NCI-H1694 treated with DMSO at 0.1 percent for 48 hours (cell line): ENCODE measurements around the gene AAK1.
"Not testable (repeated sequence)": the region's sequence is repeated elsewhere in the genome, so short reads cannot be mapped to it uniquely, and the experiment has no call there.

Experiments
- DNase-seq: peaks from one replicate; lab custom pipeline; 2025; lab: John Stamatoyannopoulos, UW

Gene AAK1

DNA sequence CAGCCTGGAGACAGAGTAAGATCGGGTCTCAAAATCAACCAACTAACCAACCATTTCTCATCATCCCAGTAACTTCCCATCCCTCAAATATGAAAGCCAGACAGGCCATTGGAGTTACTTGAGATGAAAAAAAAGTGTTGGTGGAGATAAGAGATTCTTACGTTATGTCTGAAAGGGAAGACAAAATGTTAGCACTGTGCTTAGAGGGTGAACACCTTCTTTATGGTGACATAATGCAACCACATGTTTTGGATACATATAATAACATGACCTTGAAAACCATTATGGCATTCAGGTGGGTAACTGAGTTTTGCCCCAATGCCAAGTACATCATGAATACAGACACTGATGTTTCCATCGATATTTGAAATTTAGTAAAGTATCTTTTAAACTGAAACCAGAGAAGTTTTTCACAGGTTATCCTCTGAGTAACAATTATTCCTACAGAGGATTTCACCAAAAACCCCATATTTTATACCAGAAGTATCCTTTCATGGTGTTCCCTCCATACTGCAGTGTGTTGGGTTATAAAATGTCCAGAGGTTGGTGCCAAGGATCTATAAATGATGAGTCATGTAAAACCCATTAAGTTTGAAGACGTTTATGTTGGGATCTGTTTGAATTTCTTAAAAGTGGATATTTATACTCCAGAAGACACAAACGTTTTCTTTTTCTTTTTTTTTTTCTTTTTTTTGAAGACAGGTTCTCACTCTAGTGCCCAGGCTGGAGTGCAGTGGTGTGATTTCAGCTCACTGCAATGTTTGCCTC lies 45.5 kb downstream of the AAK1 start:
- no peak for DNase-seq

DNA sequence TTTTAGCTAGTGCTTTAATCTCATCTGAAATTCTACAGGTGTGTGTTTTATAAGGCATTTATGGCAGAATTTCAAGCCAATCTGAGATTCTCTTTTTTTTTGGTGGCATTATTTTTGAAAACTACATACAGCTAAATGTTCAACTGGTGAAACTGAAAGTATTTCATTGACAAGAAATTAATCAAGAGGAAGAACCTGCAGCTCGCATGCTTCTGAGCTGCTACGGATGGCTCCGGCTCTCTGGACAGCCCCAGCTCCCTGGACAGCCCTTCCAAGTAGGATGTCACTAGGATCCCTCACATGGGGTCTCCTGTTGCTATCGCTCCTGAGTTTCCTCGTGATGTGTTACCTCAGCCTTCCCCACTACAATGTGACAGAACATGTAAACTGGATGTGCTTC lies 46.4 kb downstream of the AAK1 start:
- no peak for DNase-seq

DNA sequence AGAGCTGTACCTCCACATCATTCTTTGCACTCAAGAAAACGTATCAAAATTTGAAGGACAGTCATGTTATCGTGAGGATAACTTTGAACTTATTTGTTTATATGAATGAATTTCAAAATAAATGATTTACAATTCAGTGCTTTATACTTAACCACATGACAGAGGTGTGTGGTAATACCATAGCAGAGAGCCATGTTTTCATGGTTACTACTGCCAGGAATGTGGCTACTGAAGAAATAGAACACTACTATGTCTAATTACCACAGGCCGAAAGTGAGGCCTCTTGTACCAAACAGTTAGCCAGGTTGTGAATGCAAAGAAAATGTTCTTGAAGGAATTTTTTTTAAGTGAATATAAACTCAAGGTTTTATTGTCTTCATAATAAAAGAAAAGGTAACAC lies 49.2 kb downstream of the AAK1 start:
- DNase-seq, result no peak

DNA sequence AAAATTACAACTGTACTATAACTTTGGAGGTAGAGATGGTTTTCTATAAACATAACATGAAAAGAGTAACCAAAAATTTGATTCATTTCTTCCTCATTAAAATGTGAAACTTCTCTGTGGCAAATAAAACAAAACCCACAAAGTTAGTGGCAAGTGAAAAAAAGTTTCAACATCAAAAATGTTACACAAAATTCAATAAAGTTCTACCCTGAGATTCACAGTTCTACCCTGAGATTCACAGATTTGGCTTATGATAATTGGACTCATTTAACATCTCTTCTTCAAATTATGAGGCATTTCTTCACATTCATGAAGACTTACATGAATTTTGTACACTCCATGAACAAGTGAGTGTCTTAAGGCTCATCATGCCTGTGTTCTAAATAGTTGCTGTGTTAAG lies 51.0 kb downstream of the AAK1 start:
- DNase-seq, result no peak

DNA sequence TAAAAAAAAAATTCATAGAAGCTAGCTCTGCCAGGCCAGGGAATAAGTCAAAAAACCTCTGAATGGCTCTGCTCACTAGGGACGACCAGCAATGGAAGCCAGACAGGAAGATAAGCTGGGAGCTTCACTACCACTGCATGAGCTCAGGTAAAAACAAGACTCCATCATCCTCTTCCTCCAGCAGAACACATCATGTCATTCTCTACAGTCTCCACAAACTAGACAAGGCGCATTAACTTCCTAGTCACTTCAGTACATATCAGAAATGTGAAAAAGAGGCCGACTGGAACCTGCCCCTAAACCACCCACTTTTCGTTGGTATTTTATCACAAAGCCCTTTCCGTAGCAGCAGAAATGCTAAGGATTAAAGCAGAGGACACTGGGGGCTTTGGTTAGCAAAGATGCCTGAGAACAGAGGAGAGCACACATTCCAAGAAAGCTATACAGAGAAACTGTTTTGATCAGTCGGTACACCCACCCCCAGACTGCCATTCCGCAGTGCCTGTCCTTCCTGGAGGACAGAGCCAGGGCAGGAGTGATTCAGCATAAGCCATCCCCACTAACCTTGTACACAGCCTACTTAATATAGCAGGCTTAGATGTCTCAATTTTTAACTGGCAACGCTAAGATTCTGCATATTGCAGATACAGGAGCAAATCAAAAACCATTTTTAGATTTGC lies 53.4 kb downstream of the AAK1 start:
- DNase-seq, result no peak

DNA sequence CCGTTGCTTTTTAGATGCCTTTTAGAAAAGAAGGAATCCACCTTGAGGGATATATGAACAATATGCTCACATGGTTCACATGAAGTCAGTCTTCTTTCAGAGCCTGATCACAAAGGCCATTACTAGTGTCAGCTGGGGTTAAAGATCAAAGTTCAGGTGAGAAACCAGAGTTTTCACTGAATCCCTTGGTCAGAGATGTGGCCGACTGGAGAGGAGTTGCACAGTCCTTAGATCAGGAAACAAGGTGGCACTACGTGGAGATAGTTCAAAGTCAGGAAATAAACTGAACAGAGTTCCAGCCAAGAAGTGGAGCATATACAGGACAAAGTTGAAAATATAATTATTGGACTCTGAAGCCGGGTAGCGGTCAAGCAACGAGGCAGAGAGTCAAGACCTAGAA lies 54.6 kb downstream of the AAK1 start:
- DNase-seq, result no peak

DNA sequence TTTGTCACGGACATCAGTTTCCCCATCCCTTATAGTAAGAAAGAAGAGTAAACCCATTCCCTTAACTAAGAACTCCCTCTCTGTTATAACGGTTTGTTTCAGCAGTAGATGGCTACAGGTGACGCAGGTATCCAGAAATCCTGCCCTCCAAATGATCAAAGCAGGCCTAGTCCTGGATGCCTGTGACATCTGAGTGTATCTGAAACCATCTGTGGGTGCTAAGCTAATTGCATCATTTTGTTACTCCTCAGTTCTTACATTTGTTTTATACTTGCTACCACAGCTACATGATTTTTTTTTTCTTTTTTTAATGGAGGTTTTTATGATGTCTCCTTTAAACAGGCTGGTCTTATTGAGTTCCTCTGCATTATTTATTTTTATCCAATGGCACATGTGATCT lies 55.1 kb downstream of the AAK1 start:
- DNase-seq, result no peak

DNA sequence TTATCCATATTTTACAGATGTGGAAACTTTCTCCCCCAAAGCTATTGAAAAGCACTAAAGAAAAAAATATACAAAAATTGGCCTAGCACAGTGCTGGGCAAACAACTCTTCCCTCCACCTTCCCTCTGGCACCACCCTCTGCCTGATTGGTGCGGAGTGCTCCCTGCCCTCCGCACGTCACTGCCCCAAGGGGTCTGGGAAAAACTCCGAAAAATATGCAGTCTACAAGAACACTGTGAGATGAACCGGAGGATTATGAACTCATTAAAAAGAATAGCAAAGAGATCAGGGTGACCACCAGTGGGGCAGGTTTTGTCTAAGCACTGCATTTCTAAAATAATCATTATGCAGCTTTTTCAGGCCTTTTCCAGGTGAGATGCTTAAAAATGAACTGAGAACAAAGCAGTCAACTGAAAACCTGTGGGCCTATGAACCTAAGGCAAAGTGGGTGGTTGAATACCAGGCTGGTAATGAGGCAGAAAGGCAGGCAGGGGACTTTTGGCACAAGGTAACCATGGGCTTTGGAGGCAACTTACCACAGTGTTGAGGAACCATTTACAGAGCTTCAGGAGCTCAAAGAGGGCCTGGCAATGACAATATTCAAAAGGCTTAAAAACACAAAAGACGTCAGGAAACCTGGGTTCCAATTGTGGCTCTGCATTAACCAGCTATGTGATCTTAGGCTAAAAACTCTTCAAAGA lies 57.5 kb downstream of the AAK1 start:
- DNase-seq, result no peak

DNA sequence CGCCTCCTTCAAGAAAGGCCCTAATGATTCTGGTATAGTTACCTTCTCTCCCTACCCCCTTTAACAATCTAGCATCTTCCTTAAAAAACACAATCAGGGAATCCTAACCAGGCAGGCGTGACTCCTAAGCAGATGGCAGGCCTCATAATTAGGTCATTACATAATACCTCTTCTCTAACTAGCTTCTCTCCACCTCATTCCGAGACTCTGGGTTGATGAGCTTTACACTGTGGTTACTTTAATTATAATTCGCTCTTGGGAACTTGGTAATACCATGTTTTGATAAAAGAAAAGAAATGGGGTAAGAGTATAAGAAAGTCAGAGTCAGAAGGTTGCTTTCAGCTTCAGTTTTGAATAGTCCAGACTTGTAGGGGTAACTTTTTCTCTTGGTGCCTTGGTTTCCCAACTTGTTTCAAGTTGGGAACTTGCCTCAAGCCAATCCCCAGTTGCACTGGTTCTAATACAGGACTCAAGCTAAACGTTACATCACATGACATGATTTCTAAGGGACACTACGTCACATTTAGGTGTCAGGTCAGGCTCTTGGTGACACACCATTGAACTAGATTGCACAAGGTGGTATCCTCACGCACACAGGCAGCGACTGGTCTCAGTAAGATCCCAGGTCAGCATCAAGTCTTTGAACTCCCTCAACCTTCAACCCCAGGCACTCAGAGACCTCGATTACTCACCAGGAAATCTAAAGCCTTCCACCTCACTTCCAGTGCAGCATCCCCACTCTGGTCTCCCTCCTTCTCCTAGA lies 59.2 kb downstream of the AAK1 start:
- DNase-seq, result peak; percentile 69

DNA sequence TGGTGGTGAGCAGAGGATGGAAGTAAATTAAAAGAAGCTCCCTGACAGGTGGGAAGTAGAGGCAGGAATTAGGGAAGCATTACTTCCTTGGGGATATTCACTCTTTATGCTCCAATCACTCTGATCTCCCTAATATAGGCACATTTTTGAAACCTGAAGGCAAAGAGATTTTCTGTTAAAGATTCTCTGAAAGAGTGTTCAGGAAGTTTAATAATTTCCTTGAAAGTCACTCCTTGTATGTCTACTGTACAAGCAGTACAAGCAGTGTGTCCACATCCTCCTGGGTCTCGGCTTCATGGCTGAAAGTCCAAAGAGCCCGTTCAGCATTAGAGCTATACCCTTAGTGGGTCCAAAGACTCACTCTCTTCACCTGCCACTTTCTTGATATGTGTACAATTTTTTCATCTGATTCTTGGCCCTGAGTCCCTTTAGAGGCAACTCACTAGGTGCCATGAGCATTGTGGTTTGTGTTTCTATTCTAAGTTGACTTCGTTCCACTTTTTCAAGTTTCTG lies 60.2 kb downstream of the AAK1 start:
- no peak for DNase-seq

DNA sequence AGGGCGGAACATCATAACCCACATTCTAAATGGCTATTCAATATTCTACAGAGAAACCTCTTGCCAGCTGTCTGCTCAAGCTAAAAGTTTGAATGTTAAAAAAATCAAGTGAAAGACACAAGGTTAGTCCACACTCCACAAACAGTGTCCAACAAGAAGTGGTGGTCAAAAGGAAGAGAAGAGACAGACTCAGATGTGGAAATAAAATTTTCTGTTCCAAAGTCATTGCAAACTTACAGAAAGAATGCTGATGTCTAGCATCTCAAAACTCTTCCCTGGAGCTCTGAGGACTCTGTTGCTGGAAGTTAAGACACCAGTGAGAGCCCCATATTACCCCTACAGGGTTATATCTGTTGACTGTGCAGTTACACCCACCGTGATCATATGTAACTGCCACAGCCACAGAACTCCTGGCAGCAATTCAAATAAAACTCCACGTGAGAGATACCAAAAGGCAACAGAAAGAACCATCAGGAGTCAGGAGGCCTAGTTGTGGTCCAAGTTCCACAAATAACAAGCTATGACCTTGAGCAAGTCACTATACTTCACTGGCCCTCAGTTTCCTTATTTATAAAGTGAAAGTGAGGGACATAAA lies 60.9 kb downstream of the AAK1 start:
- peak; percentile 26 for DNase-seq

DNA sequence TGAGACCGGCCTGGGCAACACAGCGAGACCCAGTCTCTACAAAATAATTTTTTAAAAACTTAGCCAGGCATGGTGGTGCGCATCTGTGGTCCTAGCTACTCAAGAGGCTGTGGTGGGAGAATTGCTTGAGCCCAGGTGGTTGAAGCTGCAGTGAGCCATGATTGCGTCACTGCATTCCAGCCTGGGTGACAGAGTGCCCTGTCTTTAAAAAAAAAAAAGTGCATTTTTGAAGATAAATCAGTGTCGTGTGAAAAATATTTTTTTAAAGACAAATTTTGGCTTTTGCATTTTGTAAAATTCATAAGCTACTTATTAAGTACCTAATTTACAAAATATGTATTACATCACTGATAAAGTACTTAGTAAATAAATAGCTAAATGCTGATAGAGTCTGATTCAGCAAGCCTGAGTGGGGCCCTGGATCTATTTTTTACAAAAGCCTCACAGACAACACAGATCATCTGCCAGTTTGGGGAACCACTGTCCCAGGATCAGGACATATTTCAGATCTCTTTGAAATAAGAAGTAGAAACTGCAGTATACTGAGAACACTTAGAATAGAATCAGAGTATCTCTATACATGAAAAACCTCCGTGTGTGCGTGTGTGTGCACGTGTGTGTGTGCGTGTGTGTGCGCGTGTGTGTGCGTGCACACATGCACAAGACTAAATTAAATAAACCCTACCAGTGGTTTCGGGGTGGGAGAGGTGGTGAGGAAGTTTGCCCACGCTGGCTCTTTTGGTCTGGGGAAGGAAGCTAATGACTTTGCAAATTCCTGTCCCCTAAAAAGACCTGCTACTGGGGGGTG lies 61.6 kb downstream of the AAK1 start:
- no peak for DNase-seq

DNA sequence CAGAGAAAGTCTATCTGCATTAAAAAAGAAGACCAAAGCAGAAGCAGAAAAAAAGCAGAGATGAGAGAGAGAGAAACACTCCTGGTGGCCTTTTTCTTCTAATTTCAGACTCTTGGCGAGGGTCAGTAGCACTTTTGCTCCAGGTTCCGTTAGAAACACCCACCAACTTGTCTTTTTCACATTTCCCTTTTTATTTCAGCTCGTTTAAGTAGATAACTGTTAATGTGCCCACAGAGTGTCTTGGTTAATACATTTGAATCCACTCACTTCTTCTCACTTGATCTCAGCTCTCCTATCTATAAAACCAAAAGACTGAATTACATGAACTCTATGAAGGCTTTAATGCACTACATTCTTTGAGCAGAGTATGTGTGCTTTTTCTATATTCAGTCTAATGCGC lies 63.1 kb downstream of the AAK1 start:
- no peak for DNase-seq

DNA sequence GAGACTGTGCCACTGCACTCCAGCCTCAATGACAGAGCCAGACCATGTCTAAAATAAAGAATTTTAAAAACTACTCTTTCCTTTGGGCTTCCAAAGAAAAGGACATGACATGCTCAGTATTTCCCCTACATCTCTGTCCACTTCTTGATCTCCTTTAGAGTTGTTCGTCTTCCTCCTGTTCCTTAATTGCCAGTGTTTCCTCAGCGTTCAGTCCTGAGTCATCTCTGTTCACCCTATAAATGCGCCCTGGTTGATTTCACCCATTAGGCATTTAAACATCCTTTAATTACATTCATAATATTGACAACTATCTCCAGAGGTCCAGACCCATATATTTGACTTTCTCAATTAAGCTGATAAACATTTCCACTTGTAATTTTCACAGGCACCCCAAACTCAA lies 64.0 kb downstream of the AAK1 start:
- no peak for DNase-seq

DNA sequence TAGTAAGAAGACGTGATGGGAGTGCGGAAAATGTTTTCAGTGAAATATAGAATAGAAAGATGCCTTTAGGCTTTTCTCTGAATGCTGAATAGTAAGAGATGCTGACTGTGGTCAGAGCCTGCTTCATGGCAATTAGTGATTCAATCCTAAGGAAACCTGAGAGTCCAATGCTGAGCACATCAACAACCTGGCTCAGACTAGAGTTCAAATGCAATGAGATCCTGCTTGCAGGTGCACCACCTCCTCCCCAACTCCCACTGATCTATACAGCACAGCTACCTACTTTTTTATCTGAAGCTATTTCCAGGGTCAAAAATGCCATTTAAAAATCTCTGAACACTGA lies 65.4 kb downstream of the AAK1 start:
- DNase-seq, result no peak

DNA sequence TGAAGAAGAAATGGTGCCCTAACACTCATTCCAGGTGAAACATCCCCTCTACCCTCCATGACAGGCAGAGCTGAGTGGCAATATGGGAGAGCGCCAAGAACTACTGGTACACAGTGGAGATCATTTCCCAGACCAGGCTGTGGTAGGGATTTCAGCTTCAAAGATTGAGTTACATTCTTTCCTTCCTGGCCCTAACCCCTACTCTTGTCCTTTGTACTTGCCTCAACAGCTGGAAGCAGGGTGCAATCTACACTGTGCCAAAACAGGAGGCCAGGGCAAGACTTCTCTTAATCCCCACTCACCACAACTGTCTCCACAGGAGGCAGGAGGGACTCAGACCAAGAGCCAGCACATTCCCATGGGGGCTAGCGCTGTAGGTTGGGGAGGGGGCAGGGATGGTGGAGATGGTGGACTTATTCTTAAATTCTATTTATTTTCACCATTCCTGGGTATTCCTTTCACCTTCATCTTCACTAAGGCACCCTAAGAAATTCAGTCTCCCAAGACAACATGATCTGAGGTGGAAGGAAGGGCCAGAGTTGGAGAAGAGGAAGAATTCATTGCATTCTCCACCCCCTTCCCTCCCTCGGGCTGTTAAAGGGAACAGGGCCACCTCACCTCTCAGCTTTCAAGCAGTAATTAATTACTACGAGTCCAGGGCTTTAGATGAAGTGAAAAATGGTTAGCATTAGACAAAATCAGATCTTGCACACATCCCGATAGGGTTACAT lies 65.9 kb downstream of the AAK1 start:
- DNase-seq, result no peak

DNA sequence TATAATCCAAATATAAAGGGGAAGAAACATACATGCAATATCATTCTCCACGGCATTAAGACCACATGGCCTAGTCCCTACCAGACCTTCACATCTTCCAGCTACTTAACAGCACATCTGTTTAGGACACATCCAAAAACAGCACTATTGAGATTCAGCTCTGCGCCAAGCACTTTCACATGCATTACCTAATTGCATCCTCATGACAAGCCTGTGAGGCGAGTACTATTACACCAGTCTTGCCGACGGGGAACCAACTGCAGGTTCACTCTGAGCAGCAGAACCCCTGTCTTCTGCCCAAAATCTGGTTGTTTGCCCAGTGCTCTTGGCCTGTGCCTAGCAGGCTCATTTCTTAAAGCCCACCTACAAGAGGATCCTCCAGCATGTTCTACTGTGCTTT lies 66.7 kb downstream of the AAK1 start:
- no peak for DNase-seq

DNA sequence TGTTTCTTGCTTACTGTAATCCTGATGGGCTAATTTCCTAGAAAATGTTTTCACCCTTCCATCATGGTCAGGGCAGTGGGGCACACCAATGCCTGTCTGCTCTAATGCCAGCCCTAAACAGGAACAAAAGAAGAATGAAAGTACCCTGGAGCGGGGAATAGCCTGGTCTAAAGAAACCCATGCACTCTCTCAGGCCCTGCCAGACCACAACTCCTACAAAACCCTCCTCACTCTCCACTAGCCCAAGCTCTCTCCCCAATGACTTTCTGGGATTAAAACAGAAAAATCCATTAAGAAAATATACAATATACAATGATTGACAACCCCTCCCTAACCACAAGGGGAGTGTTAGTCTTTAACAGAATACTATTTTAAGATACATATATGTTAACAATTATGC lies 67.6 kb downstream of the AAK1 start:
- DNase-seq, result no peak

DNA sequence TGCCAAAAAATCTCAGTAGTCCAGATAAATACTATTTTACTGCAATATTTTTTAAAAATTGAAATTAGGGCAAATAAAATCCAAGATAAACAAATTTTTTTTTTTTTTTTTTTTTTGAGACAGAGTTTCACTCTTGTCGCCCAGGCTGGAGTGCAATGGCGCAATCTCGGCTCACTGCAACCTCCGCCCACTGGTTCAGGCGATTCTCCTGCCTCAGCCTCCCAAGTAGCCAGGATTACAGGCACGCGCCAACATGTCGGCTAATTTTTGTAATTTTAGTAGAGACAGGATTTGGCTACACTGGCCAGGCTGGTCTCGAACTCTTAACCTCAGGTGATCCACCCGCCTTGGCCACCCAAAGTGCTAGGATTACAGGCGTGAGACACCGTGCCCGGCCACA lies 68.2 kb downstream of the AAK1 start:
- DNase-seq, result not testable (repeated sequence)

DNA sequence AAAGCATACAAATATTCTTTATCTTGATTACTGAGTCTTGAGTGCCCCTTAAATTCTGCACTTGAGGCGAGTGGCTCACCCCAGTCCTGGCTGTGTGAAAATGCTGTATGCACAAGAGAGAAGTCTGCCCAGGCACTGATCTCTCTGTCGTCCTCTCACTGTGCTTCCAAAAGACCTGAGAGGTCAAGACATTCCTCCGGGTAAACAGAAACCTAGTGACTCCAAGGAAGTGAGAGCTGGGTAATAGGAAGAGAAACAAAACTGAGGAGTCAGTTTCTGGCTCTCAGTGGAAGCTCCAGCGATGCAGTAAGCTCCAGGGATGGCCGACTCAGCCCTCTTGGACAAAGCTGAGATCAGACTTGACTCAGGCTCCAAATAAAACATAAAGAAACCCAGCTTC lies 70.9 kb downstream of the AAK1 start:
- no peak for DNase-seq
